Measurements from ENCODE around the gene SCAMP3. TPM values are rescaled to one million over a fixed set of nuclear protein-coding genes. Genes with fewer than 3 reads are reported as not detected.
"Not testable (repeated sequence)": the region's sequence is repeated elsewhere in the genome, so short reads cannot be mapped to it uniquely, and the experiment has no call there.

SCAMP3 gene
- total RNA-seq, 1 donor from 2014 or later = 12.3 TPM

DNA sequence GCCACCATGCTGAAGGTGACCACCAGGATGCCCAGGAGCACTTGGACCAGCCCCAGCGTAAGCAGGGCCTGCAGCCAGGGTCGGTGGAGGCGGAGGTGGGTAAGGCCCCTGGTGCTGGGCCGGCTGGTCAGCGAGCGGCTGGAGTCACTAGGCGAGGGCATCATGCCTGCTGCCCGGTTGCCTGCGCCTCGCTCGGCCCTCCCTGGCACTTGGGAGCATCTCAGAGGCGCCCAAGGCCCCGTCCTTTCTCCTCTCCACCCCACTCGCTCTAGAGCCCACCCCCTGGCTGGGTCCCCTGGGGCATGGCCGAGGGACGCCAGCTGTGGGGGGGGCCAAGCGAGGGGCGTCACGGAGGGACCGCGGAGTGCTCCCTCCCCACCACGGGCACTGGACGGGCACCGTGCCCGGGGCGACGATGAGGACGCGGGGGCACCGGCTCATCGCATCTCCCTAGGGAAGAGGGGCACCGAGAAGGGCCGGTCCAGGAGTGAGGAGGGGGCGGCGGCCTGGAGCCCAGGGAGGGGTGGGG lies 7.4 kb downstream of the SCAMP3 start:
- DNase-seq (ENCODE audit: low spot score) = no peak

DNA sequence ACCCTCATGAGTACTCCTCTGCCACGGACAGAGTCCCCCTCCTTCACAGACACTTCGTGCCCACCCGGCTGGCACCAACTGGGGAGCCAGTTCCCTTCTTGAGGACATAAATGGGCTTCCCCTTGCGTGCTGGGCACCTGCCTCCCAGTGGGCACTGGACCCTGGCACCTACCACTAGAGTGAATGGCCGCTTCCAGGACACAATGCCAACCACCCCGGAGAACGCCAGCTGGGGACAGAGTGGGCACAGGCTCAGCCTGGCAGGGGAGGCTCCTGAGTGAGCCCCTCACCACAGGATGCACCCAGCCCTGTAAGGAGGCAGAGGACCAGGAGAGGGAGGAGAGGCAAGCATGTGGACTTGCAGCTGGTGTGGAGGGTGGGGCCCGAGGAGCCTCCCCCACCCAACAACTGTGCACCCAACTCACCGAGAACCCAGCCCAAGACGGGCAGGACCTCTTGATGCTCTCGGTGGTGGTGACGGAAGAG lies 7.9 kb downstream of the SCAMP3 start:
- DNase-seq (ENCODE audit: low spot score) = no peak

DNA sequence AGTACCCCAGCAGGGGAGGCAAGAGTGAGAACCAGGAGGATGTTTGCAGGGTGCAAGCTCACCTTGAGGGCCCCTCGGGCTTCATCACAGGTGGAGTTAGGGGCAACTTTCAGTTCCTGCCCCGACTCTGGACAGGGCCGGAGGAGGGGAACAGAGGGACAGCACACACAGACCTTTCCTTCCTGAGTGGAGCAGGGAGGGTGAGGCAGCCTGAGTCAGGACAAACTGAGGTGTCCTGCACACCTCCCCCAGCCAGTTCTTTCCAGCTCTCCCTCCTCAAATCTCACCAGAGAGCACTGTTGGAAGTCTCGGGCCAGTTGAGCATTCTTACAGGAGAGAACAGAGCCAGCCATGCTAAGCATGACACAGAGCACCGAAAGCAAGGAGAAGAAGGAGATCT lies 8.4 kb downstream of the SCAMP3 start:
- DNase-seq (ENCODE audit: low spot score) = no peak

DNA sequence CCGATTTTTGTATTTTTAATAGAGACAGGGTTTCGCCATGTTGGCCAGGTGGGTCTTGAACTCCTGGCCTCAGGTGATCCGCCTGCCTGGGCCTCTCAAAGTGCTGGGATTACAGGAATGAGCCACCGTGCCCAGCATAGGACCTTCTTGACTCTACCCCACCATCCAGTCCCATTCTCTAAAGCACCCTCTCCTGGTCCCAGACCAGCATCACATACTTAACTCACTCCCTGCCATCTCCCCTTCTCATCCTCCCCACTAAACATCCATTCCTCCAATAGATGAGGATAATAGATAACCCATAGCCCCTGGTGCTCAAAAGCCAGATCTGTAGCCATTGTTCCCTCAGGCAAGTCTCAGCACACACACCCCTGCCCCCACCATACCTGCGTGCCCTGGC lies 9.0 kb downstream of the SCAMP3 start:
- no peak for DNase-seq (ENCODE audit: low spot score)

DNA sequence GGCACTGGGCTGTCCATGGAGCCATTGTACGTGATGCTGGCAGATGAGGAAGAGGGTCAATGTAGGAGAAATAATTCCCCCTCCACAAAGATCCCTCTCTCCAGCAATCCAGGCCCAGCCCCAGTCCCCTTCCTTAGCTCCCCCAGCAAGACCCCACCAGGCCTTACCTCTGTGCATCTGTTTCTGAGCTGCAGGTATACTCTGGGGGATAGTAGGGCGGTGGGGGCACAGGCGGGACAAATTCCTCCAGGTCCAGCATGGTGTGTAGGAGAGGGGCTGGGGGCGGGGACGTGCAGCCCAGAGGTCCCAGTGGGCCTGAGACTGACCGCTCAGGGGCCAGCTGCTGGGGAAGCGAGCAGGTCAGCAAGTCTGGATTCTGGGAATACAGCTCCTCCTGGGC lies 10.6 kb downstream of the SCAMP3 start:
- no peak for DNase-seq (ENCODE audit: low spot score)

DNA sequence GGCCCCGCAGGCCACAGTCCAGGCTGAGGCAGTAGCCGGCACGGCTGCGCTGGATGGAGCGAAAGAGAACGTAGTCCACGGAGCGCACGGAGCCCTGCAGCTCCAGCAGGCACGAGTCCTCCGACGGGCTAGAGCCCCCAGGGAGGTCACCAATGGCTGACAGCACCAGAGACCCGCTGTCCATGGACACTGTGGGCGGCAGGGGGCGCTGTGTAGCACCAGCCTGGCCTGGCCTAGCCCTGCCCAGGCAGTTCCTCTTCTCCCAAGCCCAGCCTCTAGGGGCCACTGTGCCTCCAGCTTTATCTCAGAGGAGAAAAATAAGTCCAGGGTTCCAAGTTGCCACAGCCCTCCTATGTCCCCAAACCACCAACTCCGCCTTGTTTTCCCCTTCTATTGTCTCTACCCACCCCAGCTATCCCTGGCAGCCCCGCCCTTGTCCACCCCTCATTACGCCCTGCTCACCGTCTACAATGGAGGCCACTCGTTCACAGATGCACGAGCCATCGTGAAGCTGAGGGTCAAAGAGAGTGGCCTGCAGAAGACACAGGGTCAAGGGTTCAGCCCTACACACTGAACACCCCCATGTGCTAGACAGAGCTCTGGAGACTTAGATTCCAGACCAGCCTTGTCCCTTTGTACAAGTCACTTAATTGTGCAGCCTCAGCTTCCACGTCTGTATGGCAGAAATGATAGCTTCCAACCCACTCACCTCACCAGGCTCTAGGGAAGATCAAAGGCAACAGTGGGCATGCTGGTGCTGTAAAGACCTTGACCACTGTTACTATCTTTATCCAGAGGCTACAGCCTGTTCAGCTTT lies 11.3 kb downstream of the SCAMP3 start:
- peak; percentile 94 for DNase-seq (ENCODE audit: low spot score)

DNA sequence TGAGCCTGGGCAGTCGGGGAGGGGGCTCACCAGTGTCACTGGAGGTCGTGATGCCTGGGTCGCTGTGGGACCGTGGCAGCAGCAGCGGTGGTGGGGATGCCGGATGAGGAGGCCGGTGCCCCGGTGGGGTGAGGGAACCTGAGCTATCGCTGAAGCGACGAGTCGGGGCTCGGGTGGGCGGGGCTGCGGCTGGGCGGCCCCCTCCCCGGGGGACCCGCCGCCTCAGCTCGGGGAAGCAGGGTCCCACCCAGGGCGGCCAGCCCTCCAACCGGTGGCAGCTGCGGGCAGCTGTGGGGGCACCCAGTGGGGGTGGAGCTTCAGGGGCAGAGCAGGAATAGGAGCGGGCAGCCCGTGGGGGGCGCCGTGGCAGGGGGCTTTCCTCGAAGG lies 11.9 kb downstream of the SCAMP3 start:
- no peak for DNase-seq (ENCODE audit: low spot score)

DNA sequence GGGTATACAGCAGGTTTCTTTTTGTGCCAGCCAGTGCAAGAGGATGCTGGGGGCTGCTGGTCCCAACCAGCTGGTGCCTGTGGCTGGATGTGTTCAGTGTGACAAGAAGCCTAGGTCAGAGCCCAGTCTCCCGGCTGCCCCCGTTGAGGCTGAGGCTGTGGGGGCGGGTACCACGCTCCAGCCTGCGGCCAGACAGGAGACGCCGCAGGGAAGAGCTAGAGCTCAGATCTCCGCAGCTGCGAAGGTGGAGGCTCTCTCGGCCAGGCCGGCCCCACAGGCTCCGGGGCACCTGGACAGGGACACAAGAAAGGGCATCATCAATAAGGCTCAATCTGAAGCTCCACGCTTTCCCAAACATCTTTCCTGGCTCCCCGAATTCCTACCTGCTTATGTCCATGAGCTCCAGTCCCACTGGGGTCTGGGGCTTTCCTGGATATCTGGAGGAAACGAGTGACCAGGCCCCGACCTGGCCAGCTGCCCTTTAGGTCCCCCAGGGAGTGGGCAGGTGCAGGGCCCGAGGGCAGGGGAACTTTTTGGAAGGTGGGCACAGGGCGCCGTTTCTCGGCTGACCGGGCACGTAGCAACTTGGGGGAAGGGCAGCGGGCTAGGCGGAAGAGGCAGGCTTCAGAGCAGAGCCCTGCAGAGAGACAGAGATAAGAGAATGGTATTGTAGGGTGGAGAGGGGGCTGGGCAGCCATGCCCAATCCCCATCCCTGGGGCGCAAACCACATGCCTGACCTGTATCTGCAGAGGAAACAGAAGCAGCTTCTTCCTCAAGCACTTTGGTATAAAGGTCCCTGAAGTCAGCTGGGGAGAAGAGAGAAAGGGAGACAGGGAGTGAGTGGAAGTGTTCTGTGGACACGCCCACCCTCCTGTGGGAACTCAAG lies 14.2 kb downstream of the SCAMP3 start:
- no peak for DNase-seq (ENCODE audit: low spot score)

DNA sequence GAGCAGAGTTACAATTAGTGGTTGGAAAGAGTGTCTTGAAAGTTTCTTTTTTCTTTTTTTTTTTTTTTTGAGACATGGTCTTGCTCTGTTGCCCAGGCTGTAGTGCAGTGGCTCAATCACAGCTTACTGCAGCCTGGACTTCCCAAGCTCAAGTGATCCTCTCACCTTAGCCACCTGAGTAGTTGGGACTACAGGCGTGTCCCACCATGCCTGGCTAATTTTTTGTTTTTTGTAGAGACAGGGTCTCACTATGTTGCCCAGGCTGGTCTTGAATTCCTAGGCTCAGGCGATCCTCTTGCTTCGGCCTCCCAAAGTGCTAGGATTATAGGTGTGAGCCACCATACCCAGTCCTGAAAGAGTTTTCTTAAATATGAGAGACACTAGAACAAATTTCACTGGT lies 15.4 kb downstream of the SCAMP3 start:
- DNase-seq (ENCODE audit: low spot score) = not testable (repeated sequence)

DNA sequence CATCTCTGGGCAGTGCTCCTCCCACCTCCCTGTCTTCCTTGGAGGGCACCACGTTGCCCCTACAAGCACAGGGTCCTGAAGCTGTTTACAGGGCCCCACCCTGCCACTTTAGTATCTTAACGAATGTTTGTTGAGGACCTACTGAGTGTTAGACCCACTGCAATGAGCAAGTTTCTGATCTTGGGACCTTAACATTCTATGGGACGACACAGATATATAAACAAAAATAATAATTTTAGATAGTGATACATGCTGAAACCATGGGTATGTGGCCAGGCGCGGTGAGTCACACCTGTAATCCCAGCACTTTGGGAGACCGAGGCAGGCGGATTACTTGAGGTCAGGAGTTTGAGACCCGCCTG lies 17.0 kb downstream of the SCAMP3 start:
- no peak for DNase-seq (ENCODE audit: low spot score)

DNA sequence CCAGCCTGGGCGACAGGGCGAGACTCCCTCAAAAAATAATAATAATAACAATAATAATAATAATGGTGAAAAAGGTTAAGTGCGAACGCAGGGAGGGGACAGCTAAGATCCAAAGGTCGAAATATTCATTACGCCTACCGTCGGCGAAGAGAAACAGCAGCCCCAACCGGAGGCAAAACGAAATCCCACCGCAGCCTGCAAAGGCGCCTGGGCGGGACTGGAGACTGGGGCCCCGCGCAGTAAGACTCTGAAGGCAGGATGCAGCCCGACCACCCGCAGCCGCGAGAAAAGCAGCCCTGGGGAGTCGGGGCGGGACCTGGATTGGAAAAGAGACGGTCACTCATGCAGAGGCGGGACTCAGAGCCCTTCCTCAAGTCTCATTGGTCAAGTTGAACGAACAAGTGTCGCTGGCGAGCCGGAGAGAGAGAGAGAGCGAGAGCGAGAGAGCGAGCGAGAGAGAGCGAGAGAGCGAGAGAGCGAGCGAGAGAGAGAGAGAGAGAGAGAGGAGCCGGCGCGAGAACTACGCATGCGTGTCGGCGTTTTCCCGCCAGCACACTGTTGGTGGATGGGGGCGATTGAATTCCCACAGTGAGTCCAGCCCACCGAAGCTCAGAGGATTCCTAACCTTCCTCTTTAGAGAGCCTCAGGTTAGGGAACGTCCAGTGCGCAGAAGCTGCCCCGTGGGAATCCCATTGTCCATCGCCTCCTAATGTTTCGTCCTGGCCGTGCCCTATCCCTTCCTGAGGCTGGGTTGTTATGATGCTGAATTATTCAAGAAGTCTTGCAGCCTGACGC lies 17.6 kb downstream of the SCAMP3 start:
- peak; percentile 100 for DNase-seq (ENCODE audit: low spot score)

DNA sequence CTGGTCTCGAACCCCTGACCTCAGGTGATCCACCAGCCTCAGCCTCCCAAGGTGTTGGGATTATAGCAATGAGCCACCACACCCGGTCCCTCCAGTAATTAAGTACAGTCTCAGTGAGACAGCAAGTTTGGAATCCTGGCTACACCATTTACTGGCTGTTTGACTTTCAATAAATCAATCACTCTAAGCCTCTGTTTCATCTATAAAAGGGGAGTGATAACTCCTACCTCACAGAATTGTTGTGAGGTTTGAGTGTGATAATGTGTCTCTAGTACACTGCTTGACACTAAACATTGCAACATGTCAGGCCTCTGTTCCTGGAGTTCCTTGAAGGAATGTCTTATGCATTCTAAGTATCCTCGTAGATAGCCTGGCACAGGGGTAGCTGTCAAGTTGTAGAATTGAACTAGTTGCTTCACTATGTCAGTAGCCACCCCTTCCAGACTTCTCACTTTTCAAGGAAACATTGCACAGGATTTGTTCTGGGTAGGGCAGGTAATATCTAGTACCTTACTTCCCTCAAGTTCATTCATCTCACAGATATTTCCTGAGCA lies 19.3 kb downstream of the SCAMP3 start:
- DNase-seq (ENCODE audit: low spot score) = no peak

DNA sequence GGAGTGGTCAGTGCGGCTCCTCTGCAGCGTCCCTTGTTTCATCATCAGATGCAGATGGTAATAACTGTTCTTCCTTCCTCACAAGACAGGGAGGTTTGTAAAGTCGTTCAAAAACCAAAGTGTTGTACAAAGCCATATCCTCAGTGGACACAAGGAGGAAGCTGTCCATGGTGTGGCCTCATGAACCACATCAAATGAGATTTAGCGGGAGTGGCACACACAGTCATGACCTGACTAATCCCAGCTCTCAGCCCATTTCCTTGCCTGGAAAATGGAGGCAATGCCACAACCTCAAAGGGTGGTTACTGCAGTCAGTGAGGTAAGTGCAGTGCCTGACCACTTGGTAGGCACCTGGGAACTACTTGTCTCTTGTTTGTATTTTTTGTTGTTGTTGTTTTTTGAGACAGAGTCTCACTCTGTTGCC lies 20.3 kb downstream of the SCAMP3 start:
- DNase-seq (ENCODE audit: low spot score) = no peak

DNA sequence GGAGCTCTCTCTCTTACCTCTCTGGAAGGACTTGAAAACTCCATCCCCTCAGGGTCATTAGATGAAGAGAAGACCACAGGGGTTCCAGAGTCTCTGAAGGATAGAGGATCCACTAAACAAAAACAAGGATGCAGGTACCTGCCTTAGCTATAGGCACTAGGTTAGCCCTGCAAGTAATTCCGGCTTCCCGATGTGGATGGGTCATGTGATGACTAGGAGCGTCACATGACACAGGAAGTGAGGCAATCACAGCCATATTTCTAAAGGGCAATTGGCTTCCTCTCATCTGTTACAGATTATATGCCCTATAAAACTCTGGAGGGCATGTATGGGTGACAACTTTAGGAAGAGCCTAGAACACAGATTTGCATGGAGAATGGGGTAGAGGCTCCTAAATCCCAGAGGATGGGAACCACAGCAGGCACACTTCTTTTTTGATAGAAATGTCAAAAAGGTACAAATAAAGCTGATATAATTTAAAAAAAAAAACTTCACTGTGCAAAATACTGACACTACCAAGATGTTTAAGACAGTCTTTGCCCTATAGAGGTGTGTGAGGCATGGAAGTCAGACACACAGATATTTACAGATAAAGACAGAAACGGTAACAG lies 21.0 kb downstream of the SCAMP3 start:
- peak; percentile 92 for DNase-seq (ENCODE audit: low spot score)

DNA sequence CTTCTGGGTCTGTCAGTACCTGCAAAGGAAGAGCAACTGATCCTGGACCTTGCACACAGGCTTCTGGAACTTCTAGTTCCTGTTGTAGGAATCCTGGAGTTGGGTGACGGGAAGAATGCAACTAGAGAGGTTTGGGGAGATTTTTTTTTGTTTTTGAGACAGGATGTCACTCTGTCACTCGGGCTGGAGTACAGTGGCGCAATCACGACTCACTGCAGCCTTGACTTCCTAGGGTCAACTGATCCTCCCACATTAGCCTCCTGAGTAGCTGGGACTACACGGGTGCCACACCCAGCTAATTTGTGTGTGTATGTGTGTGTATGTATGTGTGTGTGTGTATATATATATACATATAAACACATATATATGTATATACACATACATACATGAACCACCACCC lies 25.7 kb downstream of the SCAMP3 start:
- DNase-seq (ENCODE audit: low spot score) = no peak

DNA sequence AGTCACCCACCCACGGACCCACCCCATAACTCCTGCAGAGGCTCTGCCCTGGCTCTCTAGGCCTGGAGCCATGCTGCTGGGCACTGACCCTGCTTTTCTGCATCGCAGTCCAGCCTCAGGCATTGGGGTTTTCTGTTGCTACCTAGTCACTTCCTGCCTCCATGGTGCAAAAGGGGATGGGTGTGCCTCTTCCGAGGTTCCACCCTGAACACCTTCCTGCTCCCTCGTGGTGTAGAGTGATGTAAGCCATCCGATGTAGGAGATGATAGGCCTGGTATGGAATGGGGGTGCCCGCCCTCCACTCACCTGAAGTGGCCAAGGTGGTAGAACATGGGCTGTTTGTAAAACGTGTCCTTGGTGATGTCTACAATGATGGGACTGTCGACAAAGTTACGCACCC lies 26.8 kb downstream of the SCAMP3 start:
- DNase-seq (ENCODE audit: low spot score) = not testable (repeated sequence)

DNA sequence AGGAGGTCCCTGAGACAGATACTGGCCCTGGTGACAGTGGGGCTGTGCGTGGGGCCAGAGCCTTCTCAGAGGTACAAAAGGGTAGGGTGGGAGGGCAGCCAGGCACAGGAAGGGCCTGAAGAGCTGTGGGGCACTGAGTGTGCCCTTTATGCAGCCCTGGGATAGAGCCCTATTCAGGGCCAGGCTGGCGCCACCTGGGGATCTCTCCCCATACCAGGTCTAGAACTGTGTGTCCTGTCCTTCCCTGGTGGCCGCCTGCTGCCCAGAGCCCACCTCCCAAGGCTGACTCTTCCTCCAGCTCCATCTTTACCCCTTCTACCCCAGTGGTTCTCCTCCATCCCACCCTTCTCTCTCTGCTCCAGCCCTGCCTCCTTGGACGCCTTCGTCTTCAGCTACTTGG lies 28.7 kb downstream of the SCAMP3 start:
- not testable (repeated sequence) for DNase-seq (ENCODE audit: low spot score)

DNA sequence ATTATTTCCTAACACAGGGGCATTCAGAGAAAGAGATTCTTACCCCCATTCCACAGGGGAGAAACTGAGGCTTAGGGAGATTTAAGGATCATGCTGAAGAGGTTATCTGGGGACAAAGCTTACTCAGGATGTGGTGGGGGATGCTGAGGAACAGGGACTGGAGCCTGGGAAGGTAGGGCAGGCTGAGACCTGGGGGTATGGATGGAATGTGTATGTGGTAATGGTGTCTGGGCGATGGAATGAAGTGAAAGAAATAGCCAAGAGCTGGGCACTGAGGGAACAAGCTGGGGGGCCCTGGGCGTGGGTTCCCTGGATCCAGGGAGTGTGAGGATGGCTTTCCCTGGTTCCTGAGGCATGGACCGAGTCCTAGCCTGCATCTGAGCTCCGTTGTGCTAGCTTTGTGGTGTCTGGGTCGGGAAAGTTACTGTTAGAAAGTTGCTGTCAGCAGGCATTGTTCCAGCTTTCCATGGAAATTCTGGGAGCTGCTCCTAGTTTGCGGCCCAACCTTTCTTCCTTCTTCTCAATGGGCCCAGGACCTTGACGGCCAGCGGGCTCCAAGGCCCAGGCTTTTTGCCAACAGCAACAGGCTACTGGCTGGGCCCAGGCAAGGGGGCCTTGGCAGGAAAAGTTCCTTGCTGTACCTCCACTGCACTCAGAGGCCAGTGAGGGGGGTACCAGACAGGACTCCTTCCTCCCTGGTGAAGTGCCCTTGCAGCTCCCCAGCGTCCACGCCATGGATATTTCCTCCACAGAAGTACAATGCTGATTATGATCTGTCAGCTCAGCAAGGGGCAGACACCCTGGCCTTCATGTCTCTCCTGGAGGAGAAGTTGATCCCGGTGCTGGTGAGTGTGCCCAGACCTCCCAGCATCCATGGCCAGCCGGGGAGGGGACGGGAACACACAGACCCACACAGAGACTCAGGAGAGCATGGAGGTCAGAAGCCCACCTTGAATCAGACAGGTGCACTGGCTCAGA lies 29.9 kb downstream of the SCAMP3 start:
- DNase-seq (ENCODE audit: low spot score) = peak; percentile 68

DNA sequence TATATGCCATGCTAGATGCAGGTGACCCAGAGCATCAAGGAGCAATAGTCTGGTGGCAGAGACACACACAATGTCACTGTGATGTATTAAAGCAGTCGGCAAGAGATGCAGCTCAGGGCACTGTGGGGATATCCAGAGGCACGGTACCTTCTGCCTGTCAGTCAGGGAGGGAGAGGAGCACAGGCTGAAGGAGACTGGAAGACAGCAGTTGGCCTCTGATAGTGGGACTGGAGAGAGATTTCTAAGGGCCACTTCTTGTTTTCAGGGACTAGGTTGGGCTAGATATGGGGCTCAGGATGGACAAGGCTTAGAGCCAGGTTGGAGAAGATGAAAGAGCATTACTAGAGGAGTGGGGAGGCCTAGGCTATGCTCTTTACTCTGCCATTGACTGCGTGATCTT lies 30.9 kb downstream of the SCAMP3 start:
- not testable (repeated sequence) for DNase-seq (ENCODE audit: low spot score)

DNA sequence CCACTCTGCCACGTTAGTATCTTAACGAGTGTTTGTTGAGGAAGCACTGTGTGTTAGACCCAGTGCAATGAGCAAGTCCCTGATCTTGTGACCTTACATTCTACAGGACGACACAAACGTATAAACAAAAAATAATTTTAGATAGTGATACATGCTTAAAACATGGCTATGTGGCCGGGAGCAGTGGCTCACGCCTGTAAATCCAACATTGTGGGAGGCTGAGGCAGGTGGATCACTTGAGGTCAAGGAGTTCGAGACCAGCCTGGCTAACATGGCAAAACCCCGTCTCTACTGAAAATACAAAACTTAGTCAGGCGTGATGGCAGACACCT lies 34.1 kb downstream of the SCAMP3 start:
- no peak for DNase-seq (ENCODE audit: low spot score)
